PC-3 (cell line): ENCODE results near the gene IFT25. TPM values are rescaled to one million over a fixed set of nuclear protein-coding genes. Genes with fewer than 3 reads are reported as not detected.

ENCODE experiments used
- ATAC-seq: fragments of 200-7000 bp; cut with Tn5 transposase; 2 replicates; pipeline ENCODE4 v1.9.1; 2020; ENCODE audit warnings: mild to moderate bottlenecking, moderate library complexity
- BruUV-seq: library from RNA; stranded (reverse); fragments of 400-500 nt; replicated peaks from 2 replicates; lab custom pipeline; 2021; lab: Mats Ljungman, UMichigan
- CTCF ChIA-PET: fragments of 300-600 bp; sonication (Branson Sonifier 250); formaldehyde crosslinking; loops from one replicate; lab custom pipeline; 2022; ENCODE audit warnings: antibody characterized with exemption; lab: Charles Lee
- POLR2A ChIA-PET: fragments of 300-600 bp; sonication (Branson Sonifier 250); formaldehyde crosslinking; loops from one replicate; lab custom pipeline; 2022; ENCODE audit warnings: antibody characterized with exemption; ENCODE audit not compliant: unreplicated experiment; lab: Charles Lee
- DNase-seq: peaks from one replicate; pipeline ENCODE4 v3.0.0-alpha.2; 2015
- H2AFZ ChIP-seq: fragments of 300-600 bp; sonication (generic); 2 replicates; pipeline ENCODE4 v1.6.0; 2016; ENCODE audit warnings: antibody characterized with exemption, low read length
- H3F3A ChIP-seq: fragments of 300-600 bp; sonication (generic); one replicate; pipeline ENCODE4 v1.6.0; 2017; ENCODE audit warnings: antibody characterized with exemption, low read length, control low read depth, mild to moderate bottlenecking; ENCODE audit not compliant: unreplicated experiment
- H3K27ac ChIP-seq: fragments of 300-600 bp; sonication (generic); 2 replicates; pipeline ENCODE4 v1.5.1; 2016; ENCODE audit warnings: mild to moderate bottlenecking, low read length
- H3K27me3 ChIP-seq: fragments of 300-600 bp; sonication (generic); 2 replicates; pipeline ENCODE4 v1.6.1; 2016; ENCODE audit warnings: low read length, mixed read lengths
- H3K36me3 ChIP-seq: fragments of 300-600 bp; sonication (generic); 2 replicates; pipeline ENCODE4 v1.6.1; 2016; ENCODE audit warnings: low read depth, mixed run types, low read length, mixed read lengths
- H3K4me1 ChIP-seq: fragments of 300-600 bp; sonication (generic); 2 replicates; pipeline ENCODE4 v1.5.1; 2016; ENCODE audit warnings: low read length; ENCODE audit not compliant: insufficient read depth
- H3K4me2 ChIP-seq: fragments of 300-600 bp; sonication (generic); 2 replicates; pipeline ENCODE4 v1.6.0; 2016; ENCODE audit warnings: low read length
- H3K4me3 ChIP-seq: fragments of 300-600 bp; sonication (generic); 2 replicates; pipeline ENCODE4 v1.5.1; 2016; ENCODE audit warnings: mild to moderate bottlenecking, low read length, mixed read lengths
- H3K79me2 ChIP-seq: fragments of 300-600 bp; sonication (generic); 2 replicates; pipeline ENCODE4 v1.6.1; 2017; ENCODE audit warnings: low read length, mixed read lengths
- H3K9ac ChIP-seq: fragments of 300-600 bp; sonication (generic); 2 replicates; pipeline ENCODE4 v1.6.0; 2016; ENCODE audit warnings: mild to moderate bottlenecking, low read length
- H3K9me2 ChIP-seq: fragments of 300-600 bp; sonication (generic); replicated peaks from 2 replicates; pipeline ENCODE4 v1.6.1; 2016; ENCODE audit warnings: mixed run types, low read length, mixed read lengths
- H3K9me3 ChIP-seq: fragments of 300-600 bp; sonication (generic); 2 replicates; pipeline ENCODE4 v1.6.1; 2016; ENCODE audit warnings: low read length, mixed read lengths
- H4K20me1 ChIP-seq: fragments of 300-600 bp; sonication (generic); 2 replicates; pipeline ENCODE4 v1.6.1; 2016; ENCODE audit warnings: low read length, mixed read lengths
- EZH2 ChIP-seq: fragments of 300-600 bp; sonication (generic); IDR thresholded peaks from one replicate; pipeline ENCODE4 v1.6.1; 2017; ENCODE audit warnings: antibody characterized with exemption, mild to moderate bottlenecking, low read length; ENCODE audit not compliant: unreplicated experiment
- EZH2phosphoT487 ChIP-seq: fragments of 300-600 bp; sonication (generic); IDR thresholded peaks from 2 replicates; pipeline ENCODE4 v1.6.1; 2018; ENCODE audit warnings: mild to moderate bottlenecking, antibody characterized with exemption, low read length, borderline replicate concordance
- intact Hi-C: fragments of 100-400 bp; cut with micrococcal nuclease; formaldehyde crosslinking; loops from 2 replicates; pipeline ENCODE4 v1.9.0; 2023
- total RNA-seq: library from RNA; depleted of rRNA; stranded (reverse); fragments of >200 nt; gene quantifications from 2 replicates; pipeline ENCODE4 v1.2.3, GENCODE V29; 2014
- TF ChIP-seq, protein P1 (sequence below): fragments of 300-600 bp; sonication (generic); conservative IDR thresholded peaks from 2 replicates; pipeline ENCODE4 v1.5.1; 2017; ENCODE audit warnings: antibody characterized with exemption, low read depth, mild to moderate bottlenecking, low read length

Gene IFT25
- total RNA-seq, 1 experiment from 2014 or later: 66.7 TPM

DNA sequence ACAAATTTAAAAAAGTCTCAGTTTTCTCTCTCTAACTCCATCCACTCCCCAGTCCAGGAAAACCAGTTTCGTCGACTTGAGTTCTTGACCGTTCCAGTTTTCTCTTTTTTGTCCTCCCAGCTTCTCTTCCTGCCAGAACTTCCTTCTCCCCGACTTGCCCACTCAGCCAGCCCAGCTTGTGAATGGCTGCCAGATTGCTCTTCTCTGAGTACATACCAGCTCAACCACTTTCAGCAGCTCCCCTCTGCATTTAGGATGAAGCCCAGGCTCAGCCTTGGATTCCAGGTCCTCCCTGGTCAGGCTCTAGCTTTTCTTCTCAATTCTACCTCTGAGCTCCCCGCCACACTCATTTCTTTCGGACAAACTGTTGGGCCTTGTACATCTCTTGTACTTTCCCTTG, 50.1 kb downstream of the IFT25 start:
- ATAC-seq: no peak

DNA sequence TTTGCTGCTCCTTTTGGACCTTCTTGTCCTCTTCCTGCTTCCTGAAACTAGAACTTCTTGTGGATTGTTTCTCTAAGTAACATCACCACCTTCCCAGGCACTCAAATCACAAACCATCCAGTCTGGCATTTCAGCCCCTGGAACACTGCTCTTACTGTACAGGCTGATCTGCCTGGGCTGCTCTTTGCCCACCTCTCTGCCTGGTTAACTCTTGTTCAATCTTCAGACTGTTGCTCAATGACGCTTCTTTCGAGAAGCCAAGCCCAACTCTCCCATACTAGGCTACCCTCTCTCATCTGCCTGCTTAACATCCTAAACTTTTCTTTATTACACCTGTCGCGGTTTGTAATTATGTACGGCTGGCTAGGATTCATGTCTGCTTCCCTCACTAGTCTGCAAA, 50.9 kb downstream of the IFT25 start:
- H3K27ac ChIP-seq: no peak overlapping the region
- H3K4me2 ChIP-seq: no peak overlapping the region
- POLR2A ChIA-PET: no interaction called here
- no peaks in the 10 kb centered on the region for H3K27me3 ChIP-seq
- H3K4me1 ChIP-seq: peaks cover 31% of the 10 kb centered on the region
- H3K9me2 ChIP-seq: no peaks in the 10 kb centered on the region
- H3K79me2 ChIP-seq: no peaks in the 10 kb centered on the region
- no peak for DNase-seq
- no peak for TF ChIP-seq EZH2
- TF ChIP-seq, protein P1, sequence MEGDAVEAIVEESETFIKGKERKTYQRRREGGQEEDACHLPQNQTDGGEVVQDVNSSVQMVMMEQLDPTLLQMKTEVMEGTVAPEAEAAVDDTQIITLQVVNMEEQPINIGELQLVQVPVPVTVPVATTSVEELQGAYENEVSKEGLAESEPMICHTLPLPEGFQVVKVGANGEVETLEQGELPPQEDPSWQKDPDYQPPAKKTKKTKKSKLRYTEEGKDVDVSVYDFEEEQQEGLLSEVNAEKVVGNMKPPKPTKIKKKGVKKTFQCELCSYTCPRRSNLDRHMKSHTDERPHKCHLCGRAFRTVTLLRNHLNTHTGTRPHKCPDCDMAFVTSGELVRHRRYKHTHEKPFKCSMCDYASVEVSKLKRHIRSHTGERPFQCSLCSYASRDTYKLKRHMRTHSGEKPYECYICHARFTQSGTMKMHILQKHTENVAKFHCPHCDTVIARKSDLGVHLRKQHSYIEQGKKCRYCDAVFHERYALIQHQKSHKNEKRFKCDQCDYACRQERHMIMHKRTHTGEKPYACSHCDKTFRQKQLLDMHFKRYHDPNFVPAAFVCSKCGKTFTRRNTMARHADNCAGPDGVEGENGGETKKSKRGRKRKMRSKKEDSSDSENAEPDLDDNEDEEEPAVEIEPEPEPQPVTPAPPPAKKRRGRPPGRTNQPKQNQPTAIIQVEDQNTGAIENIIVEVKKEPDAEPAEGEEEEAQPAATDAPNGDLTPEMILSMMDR: no peak
- no peak for TF ChIP-seq EZH2phosphoT487
- H3F3A ChIP-seq: no peaks in the 10 kb centered on the region
- ATAC-seq: no peak
- no peaks in the 10 kb centered on the region for H3K9me3 ChIP-seq
- CTCF ChIA-PET: no interaction called here
- no peak overlapping the region for H3K4me3 ChIP-seq
- H2AFZ ChIP-seq: no peak overlapping the region
- no peaks in the 10 kb centered on the region for H4K20me1 ChIP-seq
- intact Hi-C loops: no loop called here
- no TSS peak for BruUV-seq
- no peak overlapping the region for H3K9ac ChIP-seq
- H3K36me3 ChIP-seq: no peaks in the 10 kb centered on the region

More for the DNA sequence above, 50.1 kb downstream of the IFT25 start:
- CTCF ChIA-PET: no interaction called here
- H3K27ac ChIP-seq: no peak overlapping the region
- no peaks in the 10 kb centered on the region for H3K9me3 ChIP-seq
- BruUV-seq: no TSS peak
- no peaks in the 10 kb centered on the region for H3K79me2 ChIP-seq
- intact Hi-C loops: no loop called here
- TF ChIP-seq, protein P1: no peak
- no peak for TF ChIP-seq EZH2phosphoT487
- TF ChIP-seq EZH2: no peak
- peaks cover 30% of the 10 kb centered on the region for H3K4me1 ChIP-seq
- no peak overlapping the region for H3K9ac ChIP-seq
- H3K4me2 ChIP-seq: no peak overlapping the region
- H3K4me3 ChIP-seq: no peak overlapping the region
- DNase-seq: no peak
- H3K27me3 ChIP-seq: no peaks in the 10 kb centered on the region
- H3K9me2 ChIP-seq: no peaks in the 10 kb centered on the region
- no peaks in the 10 kb centered on the region for H3K36me3 ChIP-seq
- no peaks in the 10 kb centered on the region for H3F3A ChIP-seq
- no peak overlapping the region for H2AFZ ChIP-seq
- POLR2A ChIA-PET: no interaction called here
- H4K20me1 ChIP-seq: no peaks in the 10 kb centered on the region

DNA sequence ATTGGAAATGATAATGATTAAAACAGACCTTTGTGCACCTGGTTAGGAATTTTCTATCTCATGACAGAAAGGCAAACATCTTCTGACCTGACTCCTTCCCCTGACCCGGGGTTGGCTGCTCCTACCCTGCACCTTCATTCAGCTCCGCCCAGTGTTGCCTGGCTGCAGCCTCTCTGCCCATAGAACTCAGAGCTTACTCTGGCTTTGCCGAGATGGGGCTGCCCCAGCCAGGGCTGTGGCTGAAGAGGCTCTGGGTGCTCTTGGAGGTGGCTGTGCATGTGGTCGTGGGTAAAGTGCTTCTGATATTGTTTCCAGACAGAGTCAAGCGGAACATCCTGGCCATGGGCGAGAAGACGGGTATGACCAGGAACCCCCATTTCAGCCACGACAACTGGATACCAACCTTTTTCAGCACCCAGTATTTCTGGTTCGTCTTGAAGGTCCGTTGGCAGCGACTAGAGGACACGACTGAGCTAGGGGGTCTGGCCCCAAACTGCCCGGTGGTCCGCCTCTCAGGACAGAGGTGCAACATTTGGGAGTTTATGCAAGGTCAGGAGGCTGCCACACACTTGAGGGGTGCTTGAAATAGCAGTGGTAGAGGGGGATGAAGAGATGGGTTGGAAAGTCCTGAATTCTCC, 51.4 kb downstream of the IFT25 start, which contains the start of gene DIO1:
DIO1 (plus strand) TSS at position 189 of the 638 bp plus-strand sequence; CDS start at position 213, 24 bp downstream.
- Histone ChIP-seq H3K36me3 (no peaks in the 10 kb centered on the region), H3K27ac (no peak within 1 kb of the TSS), H2AFZ (no peak within 1 kb of the TSS), H3K79me2 (0 out of 2 replicates have a peak, but pooled peaks cover 2% of the 10 kb centered on the region), H3K4me2 (no peak within 1 kb of the TSS), H3K9me2 (no peaks in the 10 kb centered on the region), H3K4me3 (no peak within 1 kb of the TSS), H3K9ac (no peak within 1 kb of the TSS), H3K9me3 (no peaks in the 10 kb centered on the region), H4K20me1 (no peaks in the 10 kb centered on the region), H3K4me1 (peaks cover 26% of the 10 kb centered on the region), H3F3A (no peaks in the 10 kb centered on the region), H3K27me3 (no peaks in the 10 kb centered on the region)
- intact Hi-C loops: no loop called here
- ChIA-PET CTCF (no interaction called here), POLR2A (no interaction called here)
- no peak for TF ChIP-seq EZH2phosphoT487
- no peak for TF ChIP-seq EZH2
- TF ChIP-seq, protein P1: no peak
- BruUV-seq: no TSS peak
- no peak for DNase-seq
- ATAC-seq: no peak
